Adrenal gland (tissue), 12 donors: Measurements from ENCODE around the gene B3GNT8. TPM values are rescaled to one million over a fixed set of nuclear protein-coding genes. Genes with fewer than 3 reads are reported as not detected.

Experiments
- DNase-seq, 7 donors: peaks; one replicate each; pipeline ENCODE4 v3.0.0-alpha.2; 2019 to 2020
- H3K27ac ChIP-seq, 5 donors: fragments of 200-600 bp; sonication (generic) in 4 of 5; 1 replicate in 3 of 5; 2 replicates in 2 of 5; pipeline versions ENCODE4 v1.5.1 to v1.8.0; 2016 to 2020; ENCODE audit warnings: mild to moderate bottlenecking in 1 of 5
- H3K27me3 ChIP-seq: fragments of 200-600 bp; 2 replicates; pipeline ENCODE4 v1.8.0; 2021
- H3K36me3 ChIP-seq, 2 donors: fragments of 200-600 bp; replicated peaks in 1 of 2; 1 replicate in 1 of 2; 2 replicates in 1 of 2; pipeline versions ENCODE4 v1.5.1 to v1.8.0; 2018 to 2022
- H3K4me1 ChIP-seq, 2 donors: fragments of 200-600 bp; replicated peaks in 1 of 2; 1 replicate in 1 of 2; 2 replicates in 1 of 2; pipeline versions ENCODE4 v1.5.1 to v1.8.0; 2018 to 2021
- H3K4me3 ChIP-seq, 4 donors: fragments of 200-600 bp; sonication (generic) in 3 of 4; one replicate each; pipeline ENCODE4 v1.5.1; 2016 to 2018
- H3K9me3 ChIP-seq, 3 donors: fragments of 200-600 bp; sonication (generic) in 1 of 3; replicated peaks in 1 of 3; 1 replicate in 2 of 3; 2 replicates in 1 of 3; pipeline versions ENCODE4 v1.5.1 to v1.8.0; 2016 to 2021
- CTCF ChIP-seq, 6 experiments: fragments of 450-650 bp in 4 of 6; fragments of 200-600 bp in 2 of 6; sonication (generic) in 1 of 6; IDR thresholded peaks; 1 replicate in 5 of 6; 2 replicates in 1 of 6; pipeline versions ENCODE4 v1.5.1 to v1.8.0; 2016 to 2021; ENCODE audit warnings: antibody characterized with exemption in 6 of 6, mild to moderate bottlenecking in 2 of 6, moderate library complexity in 1 of 6
- POLR2A ChIP-seq, 2 donors: fragments of 450-650 bp; IDR thresholded peaks; one replicate each; pipeline ENCODE4 v1.6.1; 2017; ENCODE audit warnings: antibody characterized with exemption in 2 of 2, mild to moderate bottlenecking in 2 of 2, moderate library complexity in 1 of 2
- WGBS, 4 donors: extraction: QIAGEN DNeasy Blood & Tissue Kit in 2 of 4; methylation state at CpG; one replicate each; pipeline versions ENCODE4 v1.1.5 to v1.1.7; 2013 to 2017; 5-methylcytosine and 5-hydroxymethylcytosine counted together
- intact Hi-C, 2 donors: fragments of 100-400 bp; cut with DNase I; formaldehyde crosslinking; loops; one replicate each; pipeline versions ENCODE4 v1.14.1 to v1.15.0; 2022 to 2023
- polyA plus RNA-seq, 3 donors: library from polyadenylated mRNA; stranded (reverse); fragments of 200-250 nt in 2 of 3; fragments of 350-450 nt in 1 of 3; fragmentation: Illumina TruSeq in 1 of 3; extraction: RNeasy Lipid Tissue Mini Kit (QIAGEN cat#74804) in 1 of 3; gene quantifications; one replicate each; pipeline ENCODE4 v1.2.3, GENCODE V29; 2013 to 2014
- total RNA-seq, 9 donors: library from RNA; depleted of rRNA in 4 of 9; stranded (reverse); fragments of >200 nt in 4 of 9; fragments of 120-200 nt in 1 of 9; fragmentation: NEBNext Ultra II Directional in 1 of 9; extraction: Animal tissue kit (Norgen Biotek cat#: 25700) in 1 of 9; gene quantifications; one replicate each; pipeline versions ENCODE4 v1.1.0 to v1.2.4, GENCODE V29; 2013 to 2023
- donor health status: healthy with polysubstance abuse.
- donor health status: Bipolar disorder and iron deficiency.
- donor health status: DM: yes; HTN: yes; CAD: no.
- donor health status: DM: no; HTN: no; CAD: no.
- donor health status: DM: no; HTN: no; CAD: no.
- donor health status: DM: yes; HTN: yes; CAD: no.

Gene B3GNT8
- total and polyA plus RNA-seq, 12 donors, result 0.15 to 6.5 (median 2.0) TPM

GRCh38 chr19:41421973-41422372 is 5.2 kb downstream of the B3GNT8 start:
- Histone ChIP-seq H3K9me3 (no peaks in the 10 kb centered on the region), H3K36me3 (peaks cover 0 to 74% of the 10 kb centered on the region in 2 donors), H3K4me3 (no peak overlapping the region), H3K27ac (no peak overlapping the region), H3K27me3 (no peaks in the 10 kb centered on the region), H3K4me1 (peaks cover 2 to 7% of the 10 kb centered on the region in 2 donors)
- TF ChIP-seq POLR2A (IDR thresholded peaks at IDR 0.05) (no peak), CTCF (IDR thresholded peaks at IDR 0.05) (no peak)
- no peak for DNase-seq
- WGBS, 4 donors, result 90 to 97% (median 93%) methylated on average over 18 to 20 of the region's 20 CpGs
- intact Hi-C loops, result loop anchor here in 1 of 2 donors (10.0 kb wide), 1 partner anchor 47 kb away; the partner anchor contains the start of gene TMEM91

GRCh38 chr19:41421314-41421713 is 5.9 kb downstream of the B3GNT8 start:
- Histone ChIP-seq H3K4me3 (no peak overlapping the region), H3K27ac (peak overlapping the region in 1 of 5 donors; percentile 40), H3K9me3 (no peaks in the 10 kb centered on the region), H3K4me1 (peaks cover 0 to under 1% of the 10 kb centered on the region in 2 donors), H3K27me3 (no peaks in the 10 kb centered on the region), H3K36me3 (peaks cover 0 to 80% of the 10 kb centered on the region in 2 donors)
- intact Hi-C loops, result loop anchor here in 1 of 2 donors (10.0 kb wide), 1 partner anchor 47 kb away; the partner anchor contains the start of gene TMEM91
- no peak for DNase-seq
- TF ChIP-seq CTCF (IDR thresholded peaks at IDR 0.05) (no peak), POLR2A (IDR thresholded peaks at IDR 0.05) (no peak)
- 84 to 93% (median 87%) methylated on average over 6 of the region's 6 CpGs for WGBS, 4 donors

- TF ChIP-seq CTCF (IDR thresholded peaks at IDR 0.05), result no peak
- Histone ChIP-seq H3K4me1 (no peaks in the 10 kb centered on the region), H3K27me3 (no peaks in the 10 kb centered on the region), H3K9me3 (no peaks in the 10 kb centered on the region), H3K4me3 (no peak overlapping the region), H3K27ac (peak overlapping the region in 2 of 5 donors; percentile 11 to 40), H3K36me3 (peaks cover 0 to 80% of the 10 kb centered on the region in 2 donors)
- WGBS, 4 donors, result 63 to 76% (median 68%) methylated on average over 6 to 8 of the region's 8 CpGs
- intact Hi-C loops, result loop anchor here in 1 of 2 donors (10.0 kb wide), 1 partner anchor 45 kb away; the partner anchor contains the start of gene TMEM91
- peak in 3 of 7 donors; percentile 27 to 45 (median 38) for DNase-seq
These were observed 6.9 kb downstream of the B3GNT8 start for GRCh38 chr19:41420101-41420880.

GRCh38 chr19:41416194-41416674 is 10.9 kb downstream of the B3GNT8 start:
- H3K27me3 ChIP-seq, result no peaks in the 10 kb centered on the region
- intact Hi-C loops, result no loop called here
- H3K4me1 ChIP-seq, result peaks cover 5 to 9% of the 10 kb centered on the region in 2 donors
- 92 to 96% (median 94%) methylated on average over 9 to 12 of the region's 12 CpGs for WGBS, 4 donors
- TF ChIP-seq POLR2A (IDR thresholded peaks at IDR 0.05), result no peak
- no peak for TF ChIP-seq CTCF (IDR thresholded peaks at IDR 0.05)
- DNase-seq, result no peak
- H3K9me3 ChIP-seq, result no peaks in the 10 kb centered on the region
- no peak overlapping the region for H3K27ac ChIP-seq
- H3K4me3 ChIP-seq, result no peak overlapping the region
- H3K36me3 ChIP-seq, result peaks cover 0 to 80% of the 10 kb centered on the region in 2 donors
